H9 (cell line): ENCODE measurements around the gene ZNRF3. TPM values are rescaled to one million over a fixed set of nuclear protein-coding genes. Genes with fewer than 3 reads are reported as not detected.
A peak's percentile ranks its signal among the peaks of the same experiment; 100 is the strongest.

Source experiments
- DNase-seq: peaks from one replicate; pipeline ENCODE4 v3.0.0-alpha.2; 2017
- H2AFZ ChIP-seq: one replicate; pipeline ENCODE4 v1.6.1; 2013; ENCODE audit warnings: mild to moderate bottlenecking, low read length, control low read depth, moderate library complexity
- H2AK5ac ChIP-seq: 2 replicates; pipeline ENCODE4 v1.6.1; 2013; ENCODE audit warnings: low read length, control low read depth, mixed read lengths; ENCODE audit not compliant: insufficient read length
- H2BK120ac ChIP-seq: one replicate; pipeline ENCODE4 v1.6.1; 2013; ENCODE audit warnings: low read depth, mild to moderate bottlenecking, low read length, control low read depth, inconsistent platforms; ENCODE audit not compliant: poor library complexity, severe bottlenecking
- H2BK12ac ChIP-seq: 2 replicates; pipeline ENCODE4 v1.6.1; 2013; ENCODE audit warnings: low read length, control low read depth, mixed read lengths, low read depth; ENCODE audit not compliant: insufficient read length
- H2BK15ac ChIP-seq: 2 replicates; pipeline ENCODE4 v1.6.1; 2013; ENCODE audit warnings: low read depth, low read length, control low read depth
- H2BK20ac ChIP-seq: one replicate; pipeline ENCODE4 v1.6.1; 2013; ENCODE audit warnings: low read depth, mild to moderate bottlenecking, low read length, control low read depth, inconsistent platforms; ENCODE audit not compliant: poor library complexity, severe bottlenecking
- H2BK5ac ChIP-seq: 2 replicates; pipeline ENCODE4 v1.6.1; 2013; ENCODE audit warnings: low read length, control low read depth, mixed read lengths; ENCODE audit not compliant: insufficient read length
- H3K14ac ChIP-seq: 2 replicates; pipeline ENCODE4 v1.6.1; 2013; ENCODE audit warnings: low read length, control low read depth; ENCODE audit not compliant: insufficient read depth
- H3K18ac ChIP-seq: 2 replicates; pipeline ENCODE4 v1.6.1; 2013; ENCODE audit warnings: low read depth, mild to moderate bottlenecking, mixed read lengths, low read length, control low read depth; ENCODE audit not compliant: insufficient read length
- H3K23ac ChIP-seq: 2 replicates; pipeline ENCODE4 v1.6.1; 2013; ENCODE audit warnings: low read length, control low read depth, mixed read lengths, low read depth; ENCODE audit not compliant: insufficient read length
- H3K23me2 ChIP-seq: 2 replicates; pipeline ENCODE4 v1.6.1; 2013; ENCODE audit warnings: low read depth, mild to moderate bottlenecking, mixed read lengths, low read length, control low read depth; ENCODE audit not compliant: insufficient read length, poor library complexity, severe bottlenecking
- H3K27ac ChIP-seq: 2 replicates; pipeline ENCODE4 v1.5.1; 2013; ENCODE audit warnings: low read length, control low read depth, mixed read lengths, low read depth; ENCODE audit not compliant: insufficient read length
- H3K27me3 ChIP-seq: 2 replicates; pipeline ENCODE4 v1.6.1; 2013; ENCODE audit warnings: low read length, control low read depth, inconsistent platforms; ENCODE audit not compliant: insufficient read depth
- H3K4ac ChIP-seq: 2 replicates; pipeline ENCODE4 v1.6.1; 2013; ENCODE audit warnings: low read depth, mild to moderate bottlenecking, control low read depth, inconsistent platforms, low read length, moderate library complexity
- H3K4me1 ChIP-seq: 2 replicates; pipeline ENCODE4 v1.6.1; 2013; ENCODE audit warnings: low read length, control low read depth, inconsistent platforms; ENCODE audit not compliant: insufficient read depth
- H3K4me2 ChIP-seq: 2 replicates; pipeline ENCODE4 v1.6.1; 2013; ENCODE audit warnings: low read length, control low read depth, mixed read lengths; ENCODE audit not compliant: insufficient read length, insufficient read depth
- H3K56ac ChIP-seq: 2 replicates; pipeline ENCODE4 v1.6.1; 2013; ENCODE audit warnings: low read depth, mild to moderate bottlenecking, mixed read lengths, low read length, control low read depth; ENCODE audit not compliant: insufficient read length
- H3K79me1 ChIP-seq: 2 replicates; pipeline ENCODE4 v1.6.1; 2013; ENCODE audit warnings: low read depth, mild to moderate bottlenecking, moderate library complexity, low read length, control low read depth, inconsistent platforms; ENCODE audit not compliant: insufficient read depth, poor library complexity, severe bottlenecking
- H3K79me2 ChIP-seq: 2 replicates; pipeline ENCODE4 v1.6.1; 2013; ENCODE audit warnings: low read length, control low read depth, inconsistent platforms; ENCODE audit not compliant: insufficient read depth
- H3K9ac ChIP-seq: 2 replicates; pipeline ENCODE4 v1.6.1; 2013; ENCODE audit warnings: low read length, control low read depth, mixed read lengths; ENCODE audit not compliant: insufficient read length; ENCODE audit errors: extremely low read depth
- H3K9me3 ChIP-seq: one replicate; pipeline ENCODE4 v1.6.1; 2013; ENCODE audit warnings: low read depth, low read length, inconsistent platforms; ENCODE audit not compliant: control insufficient read depth
- H3T11ph ChIP-seq: one replicate; pipeline ENCODE4 v1.6.1; 2013; ENCODE audit warnings: mild to moderate bottlenecking, low read length, control low read depth, inconsistent platforms
- H4K20me1 ChIP-seq: one replicate; pipeline ENCODE4 v1.6.1; 2013; ENCODE audit not compliant: control insufficient read depth, insufficient read length, insufficient read depth
- H4K5ac ChIP-seq: 2 replicates; pipeline ENCODE4 v1.6.1; 2013; ENCODE audit warnings: low read depth, mild to moderate bottlenecking, mixed read lengths, low read length, control low read depth; ENCODE audit not compliant: insufficient read length
- H4K8ac ChIP-seq: replicated peaks from 2 replicates; pipeline ENCODE4 v1.6.1; 2013; ENCODE audit warnings: low read length, control low read depth, mixed read lengths, low read depth; ENCODE audit not compliant: insufficient read length
- H4K91ac ChIP-seq: 2 replicates; pipeline ENCODE4 v1.6.1; 2013; ENCODE audit warnings: low read depth, mild to moderate bottlenecking, moderate library complexity, mixed read lengths, low read length, control low read depth; ENCODE audit not compliant: insufficient read length
- H3K27ac Mint-ChIP-seq, 3 experiments: 2 replicates in 2 of 3; 3 replicates in 1 of 3; pipeline ENCODE4 v1.8.0; 2020 to 2021; ENCODE audit warnings: mixed read lengths in 3 of 3, mild to moderate bottlenecking in 1 of 3, moderate library complexity in 1 of 3
- H3K27me3 Mint-ChIP-seq: 2 replicates; pipeline ENCODE4 v1.8.0; 2021; ENCODE audit warnings: low read depth, mild to moderate bottlenecking, moderate library complexity, mixed read lengths
- H3K36me3 Mint-ChIP-seq, 3 experiments: 2 replicates in 2 of 3; 3 replicates in 1 of 3; pipeline ENCODE4 v1.8.0; 2020 to 2021; ENCODE audit warnings: low read depth in 3 of 3, mixed read lengths in 3 of 3; ENCODE audit not compliant: insufficient read depth in 1 of 3
- H3K4me1 Mint-ChIP-seq, 2 experiments: 2 replicates each; pipeline ENCODE4 v1.8.0; 2020; ENCODE audit warnings: mixed read lengths in 2 of 2
- H3K4me3 Mint-ChIP-seq, 2 experiments: 2 replicates in 1 of 2; 3 replicates in 1 of 2; pipeline ENCODE4 v1.8.0; 2020 to 2021; ENCODE audit warnings: mild to moderate bottlenecking in 2 of 2, mixed read lengths in 2 of 2, moderate library complexity in 1 of 2
- H3K9me3 Mint-ChIP-seq, 2 experiments: 2 replicates in 1 of 2; 3 replicates in 1 of 2; pipeline ENCODE4 v1.8.0; 2020; ENCODE audit warnings: mild to moderate bottlenecking in 2 of 2, mixed read lengths in 2 of 2, moderate library complexity in 1 of 2
- WGBS: extraction: QIAGEN DNeasy Blood & Tissue Kit; methylation state at CpG from one replicate; pipeline ENCODE4 v1.1.7; 2013; ENCODE audit warnings: missing lambda C conversion rate, low lambda C conversion rate, mixed read lengths; ENCODE audit not compliant: insufficient read length; ENCODE audit errors: extremely low coverage; 5-methylcytosine and 5-hydroxymethylcytosine counted together
- total RNA-seq: library from RNA; stranded (reverse); gene quantifications from 2 replicates; pipeline ENCODE4 v1.2.1, GENCODE V29; 2021
- TF ChIP-seq, protein P1 (sequence below): fragments of 200-600 bp; sonication (generic); conservative IDR thresholded peaks from 3 replicates; pipeline ENCODE4 v1.8.0; 2021; ENCODE audit warnings: antibody characterized with exemption, mild to moderate bottlenecking

The ZNRF3 gene
- total RNA-seq, 1 experiment from 2014 or later, result 20.6 TPM

DNA sequence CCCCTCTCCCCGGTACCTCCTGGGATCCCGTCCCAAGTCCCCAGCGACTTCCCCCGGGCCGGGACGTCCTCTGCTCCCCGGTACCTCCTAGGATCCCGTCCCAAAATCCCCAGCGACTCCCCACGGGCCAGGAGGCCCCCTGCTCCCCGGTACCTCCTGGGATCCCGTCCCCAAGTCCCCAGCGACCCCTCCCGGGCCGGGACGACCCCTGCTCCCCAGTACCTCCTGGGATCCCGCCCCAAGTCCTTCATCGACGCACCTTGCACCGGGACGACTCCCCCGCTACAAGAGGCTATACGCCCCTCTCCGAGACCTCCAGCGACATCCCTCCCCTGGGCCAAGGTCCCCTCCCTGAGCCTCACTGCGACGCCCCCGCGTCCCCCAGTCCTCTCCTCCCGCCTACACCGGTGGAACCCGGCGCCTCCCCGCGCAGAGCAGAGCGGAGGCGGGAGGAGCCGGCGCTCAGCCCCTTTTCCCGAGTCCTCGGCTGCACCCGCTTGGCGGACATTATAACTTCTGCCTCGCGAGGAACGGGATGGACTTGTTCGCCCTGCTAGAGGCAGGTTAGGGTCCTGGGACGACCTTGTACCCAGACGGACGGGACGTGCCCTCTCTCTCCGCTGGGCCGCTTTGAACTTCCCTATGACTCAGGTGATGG lies 190.4 kb downstream of the ZNRF3 start:
- H3K27ac ChIP-seq, result no peak overlapping the region
- H3K23ac ChIP-seq, result no peak overlapping the region
- Mint-ChIP-seq H3K4me3 (peak overlapping the region; percentile 65 to 80), H3K27me3 (peaks cover 66% of the 10 kb centered on the region), H3K27ac (no peak overlapping the region), H3K9me3 (no peaks in the 10 kb centered on the region; a peak in 1 of 5 replicates), H3K4me1 (peaks cover 21 to 25% of the 10 kb centered on the region in 2 experiments), H3K36me3 (no peaks in the 10 kb centered on the region)
- H3K4me1 ChIP-seq, result peaks cover 3% of the 10 kb centered on the region; the same call in 1 of the 2 replicates
- no peak overlapping the region for H3K18ac ChIP-seq
- no CpG with 5 or more reads among the region's 53 CpGs for WGBS
- no peak overlapping the region for H4K5ac ChIP-seq
- no peak overlapping the region for H4K8ac ChIP-seq
- TF ChIP-seq, protein P1, sequence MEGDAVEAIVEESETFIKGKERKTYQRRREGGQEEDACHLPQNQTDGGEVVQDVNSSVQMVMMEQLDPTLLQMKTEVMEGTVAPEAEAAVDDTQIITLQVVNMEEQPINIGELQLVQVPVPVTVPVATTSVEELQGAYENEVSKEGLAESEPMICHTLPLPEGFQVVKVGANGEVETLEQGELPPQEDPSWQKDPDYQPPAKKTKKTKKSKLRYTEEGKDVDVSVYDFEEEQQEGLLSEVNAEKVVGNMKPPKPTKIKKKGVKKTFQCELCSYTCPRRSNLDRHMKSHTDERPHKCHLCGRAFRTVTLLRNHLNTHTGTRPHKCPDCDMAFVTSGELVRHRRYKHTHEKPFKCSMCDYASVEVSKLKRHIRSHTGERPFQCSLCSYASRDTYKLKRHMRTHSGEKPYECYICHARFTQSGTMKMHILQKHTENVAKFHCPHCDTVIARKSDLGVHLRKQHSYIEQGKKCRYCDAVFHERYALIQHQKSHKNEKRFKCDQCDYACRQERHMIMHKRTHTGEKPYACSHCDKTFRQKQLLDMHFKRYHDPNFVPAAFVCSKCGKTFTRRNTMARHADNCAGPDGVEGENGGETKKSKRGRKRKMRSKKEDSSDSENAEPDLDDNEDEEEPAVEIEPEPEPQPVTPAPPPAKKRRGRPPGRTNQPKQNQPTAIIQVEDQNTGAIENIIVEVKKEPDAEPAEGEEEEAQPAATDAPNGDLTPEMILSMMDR, result no peak
- no peak overlapping the region for H2BK15ac ChIP-seq
- H2BK12ac ChIP-seq, result no peak overlapping the region
- H4K20me1 ChIP-seq, result no peaks in the 10 kb centered on the region
- no peak overlapping the region for H3K56ac ChIP-seq
- no peak overlapping the region for H4K91ac ChIP-seq
- no peak overlapping the region for H2BK5ac ChIP-seq
- H3K4me2 ChIP-seq, result peak overlapping the region; percentile 54
- H3T11ph ChIP-seq, result no peak overlapping the region
- no peaks in the 10 kb centered on the region for H3K79me2 ChIP-seq
- H3K79me1 ChIP-seq, result no peaks in the 10 kb centered on the region
- H2AK5ac ChIP-seq, result no peak overlapping the region
- H3K27me3 ChIP-seq, result peaks cover 18% of the 10 kb centered on the region; the same call in 1 of the 2 replicates
- peak; percentile 70 for DNase-seq
- peaks cover 19% of the 10 kb centered on the region for H3K23me2 ChIP-seq
- H2AFZ ChIP-seq, result no peak overlapping the region
- no peak overlapping the region for H3K9ac ChIP-seq
- H3K4ac ChIP-seq, result no peak overlapping the region
- H2BK120ac ChIP-seq, result no peak overlapping the region
- no peak overlapping the region for H3K14ac ChIP-seq
- no peaks in the 10 kb centered on the region for H3K9me3 ChIP-seq
- H2BK20ac ChIP-seq, result no peak overlapping the region
